CD4-positive, CD25-positive, alpha-beta regulatory T cell (primary cell): ENCODE results near the gene ZNF555. TPM values are rescaled to one million over a fixed set of nuclear protein-coding genes. Genes with fewer than 3 reads are reported as not detected.
"Not testable (repeated sequence)": the region's sequence is repeated elsewhere in the genome, so short reads cannot be mapped to it uniquely, and the experiment has no call there.

Experiments
- ATAC-seq, 2 donors: fragments of 150-1000 bp; cut with Tn5 transposase; one replicate each; pipeline ENCODE4 v1.10.0; 2021; ENCODE audit warnings: low read depth in 2 of 2, moderate number of reproducible peaks in 2 of 2, moderate library complexity in 1 of 2
- DNase-seq, 3 donors: peaks; one replicate each; pipeline versions ENCODE4 v3.0.0 to v3.0.0-alpha.2; 2012 to 2022; ENCODE audit warnings: mixed read lengths in 1 of 3
- H3K27ac ChIP-seq: one replicate; pipeline ENCODE4 v1.7.0; 2013; ENCODE audit warnings: mild to moderate bottlenecking, low read length; ENCODE audit not compliant: insufficient read depth, poor library complexity, severe bottlenecking
- H3K27me3 ChIP-seq: one replicate; pipeline ENCODE4 v1.7.0; 2013; ENCODE audit warnings: low read length; ENCODE audit not compliant: control insufficient read depth, insufficient read depth
- H3K36me3 ChIP-seq: one replicate; pipeline ENCODE4 v1.7.0; 2013; ENCODE audit warnings: mild to moderate bottlenecking, low read length, moderate library complexity; ENCODE audit not compliant: control insufficient read depth, insufficient read depth
- H3K4me1 ChIP-seq: 2 replicates; pipeline ENCODE4 v1.7.0; 2013; ENCODE audit warnings: mild to moderate bottlenecking, low read length; ENCODE audit not compliant: insufficient read depth, control insufficient read depth, poor library complexity, severe bottlenecking
- H3K4me3 ChIP-seq: one replicate; pipeline ENCODE4 v1.7.0; 2013; ENCODE audit warnings: low read depth, mild to moderate bottlenecking, low read length, moderate library complexity
- H3K9me3 ChIP-seq, 2 experiments: 1 replicate in 1 of 2; 2 replicates in 1 of 2; pipeline ENCODE4 v1.7.0; 2013; ENCODE audit warnings: low read length in 2 of 2, mild to moderate bottlenecking in 1 of 2, moderate library complexity in 1 of 2; ENCODE audit not compliant: control insufficient read depth in 2 of 2
- H3K27ac Mint-ChIP-seq, 3 donors: one replicate each; pipeline ENCODE4 v1.8.0; 2020 to 2022; ENCODE audit warnings: mild to moderate bottlenecking in 3 of 3, mixed read lengths in 3 of 3, moderate library complexity in 2 of 3
- H3K27me3 Mint-ChIP-seq: one replicate; pipeline ENCODE4 v1.8.0; 2022; ENCODE audit warnings: mild to moderate bottlenecking, mixed read lengths
- H3K36me3 Mint-ChIP-seq: one replicate; pipeline ENCODE4 v1.8.0; 2020; ENCODE audit warnings: mixed read lengths
- H3K4me1 Mint-ChIP-seq, 4 donors: one replicate each; pipeline ENCODE4 v1.8.0; 2020 to 2022; ENCODE audit warnings: mixed read lengths in 4 of 4, mild to moderate bottlenecking in 1 of 4
- H3K4me3 Mint-ChIP-seq, 4 donors: one replicate each; pipeline ENCODE4 v1.8.0; 2020 to 2022; ENCODE audit warnings: mild to moderate bottlenecking in 4 of 4, mixed read lengths in 4 of 4, moderate library complexity in 3 of 4
- H3K9me3 Mint-ChIP-seq, 7 donors: one replicate each; pipeline ENCODE4 v1.8.0; 2020 to 2022; ENCODE audit warnings: mixed read lengths in 7 of 7, mild to moderate bottlenecking in 3 of 7, moderate library complexity in 2 of 7
- polyA plus RNA-seq, 4 donors: library from polyadenylated mRNA; unstranded; fragments of 300-500 nt; fragmentation: Illumina TruSeq; gene quantifications; one replicate each; pipeline ENCODE4 v1.2.3, GENCODE V29; 2021
- total RNA-seq: library from RNA; stranded (reverse); gene quantifications from one replicate; pipeline ENCODE4 v1.2.3, GENCODE V29; 2022

ZNF555 gene
- total and polyA plus RNA-seq, 5 donors from 2014 or later, result 2.0 to 7.3 (median 6.9) TPM

GRCh38 chr19:2888731-2889224, 47.5 kb downstream of the ZNF555 start:
- peaks cover 0 to 9% (median 3%) of the 10 kb centered on the region in 4 donors for H3K4me1 Mint-ChIP-seq
- Histone ChIP-seq H3K4me1 (peaks cover 5% of the 10 kb centered on the region), H3K36me3 (no peaks in the 10 kb centered on the region), H3K27me3 (no peaks in the 10 kb centered on the region), H3K9me3 (no peaks in the 10 kb centered on the region), H3K4me3 (no peak overlapping the region), H3K27ac (peak overlapping the region; percentile 23)
- no peak overlapping the region for H3K27ac Mint-ChIP-seq
- H3K9me3 Mint-ChIP-seq, result no peaks in the 10 kb centered on the region
- H3K36me3 Mint-ChIP-seq, result no peaks in the 10 kb centered on the region
- peak overlapping the region in 3 of 4 donors; percentile 38 to 59 (median 49) for H3K4me3 Mint-ChIP-seq
- peaks cover 4% of the 10 kb centered on the region for H3K27me3 Mint-ChIP-seq
- ATAC-seq, result peak; percentile 44 to 45
- DNase-seq, result peak; percentile 50 to 59 (median 57)

GRCh38 chr19:2890531-2890930, 49.3 kb downstream of the ZNF555 start:
- H3K4me3 Mint-ChIP-seq, DNase-seq, ATAC-seq, H3K27ac Mint-ChIP-seq, H3K27me3 Mint-ChIP-seq, H3K36me3 ChIP-seq, H3K36me3 Mint-ChIP-seq, H3K9me3 Mint-ChIP-seq, H3K27me3 ChIP-seq, H3K4me1 Mint-ChIP-seq, H3K9me3 ChIP-seq, H3K4me1 ChIP-seq, H3K27ac ChIP-seq, H3K4me3 ChIP-seq: not testable (repeated sequence)

GRCh38 chr19:2896694-2897093, 55.4 kb downstream of the ZNF555 start:
- H3K36me3 Mint-ChIP-seq, result peaks cover 4% of the 10 kb centered on the region
- DNase-seq, result no peak
- no peaks in the 10 kb centered on the region for H3K36me3 ChIP-seq
- no peak for ATAC-seq
- no peak overlapping the region for H3K4me3 ChIP-seq
- H3K27me3 ChIP-seq, result no peaks in the 10 kb centered on the region
- H3K27ac ChIP-seq, result no peak overlapping the region
- H3K4me1 Mint-ChIP-seq, result peaks cover 0 to 10% (median 7%) of the 10 kb centered on the region in 4 donors
- H3K9me3 Mint-ChIP-seq, result peaks cover 0 to 19% (median 2%) of the 10 kb centered on the region in 7 donors
- H3K4me3 Mint-ChIP-seq, result no peak overlapping the region
- peaks cover 16% of the 10 kb centered on the region for H3K4me1 ChIP-seq
- H3K27me3 Mint-ChIP-seq, result peaks cover 11% of the 10 kb centered on the region
- no peak overlapping the region for H3K27ac Mint-ChIP-seq
- peaks cover 0 to 5% of the 10 kb centered on the region in 2 experiments for H3K9me3 ChIP-seq

GRCh38 chr19:2900296-2901252, 59.3 kb downstream of the ZNF555 start, which contains the start of gene ZNF57:
TSS of gene ZNF57 (plus strand) at chr19:2900928. CDS start at chr19:2901046, 118 bp downstream.
- Mint-ChIP-seq H3K36me3 (peaks cover 4% of the 10 kb centered on the region), H3K27ac (peak within 1 kb of the TSS; percentile 86 to 97 (median 89)), H3K4me3 (peak within 1 kb of the TSS; percentile 87 to 98 (median 96)), H3K9me3 (peaks cover 0 to 15% (median 2%) of the 10 kb centered on the region in 7 donors), H3K4me1 (peaks cover 5 to 29% (median 18%) of the 10 kb centered on the region in 4 donors), H3K27me3 (peaks cover 6% of the 10 kb centered on the region)
- peaks cover 0 to 5% of the 10 kb centered on the region in 2 experiments for H3K9me3 ChIP-seq
- peak within 1 kb of the TSS; percentile 29 for H3K27ac ChIP-seq
- ATAC-seq, result peak; percentile 97 to 98
- no peaks in the 10 kb centered on the region for H3K36me3 ChIP-seq
- peaks cover 22% of the 10 kb centered on the region for H3K4me1 ChIP-seq
- DNase-seq, result peak; percentile 96 to 99 (median 98)
- peak within 1 kb of the TSS; percentile 52 for H3K4me3 ChIP-seq
- H3K27me3 ChIP-seq, result no peaks in the 10 kb centered on the region

GRCh38 chr19:2902590-2903218, 61.4 kb downstream of the ZNF555 start:
- no peak overlapping the region for H3K27ac Mint-ChIP-seq
- H3K4me3 ChIP-seq, result no peak overlapping the region

GRCh38 chr19:2903326-2903725, 62.1 kb downstream of the ZNF555 start:
- H3K4me3 Mint-ChIP-seq, result peak overlapping the region in 1 of 4 donors; percentile 7
- not testable (repeated sequence) for H3K36me3 Mint-ChIP-seq, ATAC-seq, H3K27me3 Mint-ChIP-seq, H3K27ac Mint-ChIP-seq, H3K4me3 ChIP-seq, H3K9me3 Mint-ChIP-seq, H3K27ac ChIP-seq, H3K9me3 ChIP-seq, DNase-seq, H3K27me3 ChIP-seq, H3K36me3 ChIP-seq
- peaks cover 10 to 42% (median 25%) of the 10 kb centered on the region in 4 donors for H3K4me1 Mint-ChIP-seq
- peaks cover 22% of the 10 kb centered on the region for H3K4me1 ChIP-seq

More at GRCh38 chr19:2902590-2903218, 61.4 kb downstream of the ZNF555 start:
- H3K36me3 ChIP-seq, result no peaks in the 10 kb centered on the region
- peaks cover 22% of the 10 kb centered on the region for H3K4me1 ChIP-seq
- Mint-ChIP-seq H3K4me1 (peaks cover 10 to 38% (median 25%) of the 10 kb centered on the region in 4 donors), H3K9me3 (peaks cover 0 to under 1% (median 0%) of the 10 kb centered on the region in 7 donors), H3K36me3 (peaks cover 7% of the 10 kb centered on the region), H3K27me3 (peaks cover 3% of the 10 kb centered on the region), H3K4me3 (peak overlapping the region; percentile 15 to 96 (median 78))
- no peaks in the 10 kb centered on the region for H3K27me3 ChIP-seq
- DNase-seq (no peak), ATAC-seq (no peak)
- H3K9me3 ChIP-seq, result no peaks in the 10 kb centered on the region
- no peak overlapping the region for H3K27ac ChIP-seq

- no peak overlapping the region for H3K27ac ChIP-seq
- no peak for ATAC-seq
- no peaks in the 10 kb centered on the region for H3K9me3 ChIP-seq
Observed at GRCh38 chr19:2905918-2906519, 64.7 kb downstream of the ZNF555 start.

More at GRCh38 chr19:2905918-2906519, 64.7 kb downstream of the ZNF555 start:
- Histone ChIP-seq H3K4me1 (peaks cover 13% of the 10 kb centered on the region), H3K27me3 (no peaks in the 10 kb centered on the region), H3K4me3 (no peak overlapping the region), H3K36me3 (no peaks in the 10 kb centered on the region)
- H3K27me3 Mint-ChIP-seq, result no peaks in the 10 kb centered on the region
- peaks cover 7% of the 10 kb centered on the region for H3K36me3 Mint-ChIP-seq
- no peak overlapping the region for H3K4me3 Mint-ChIP-seq
- DNase-seq, result no peak
- H3K27ac Mint-ChIP-seq, result peak overlapping the region in 1 of 3 donors; percentile 74
- peaks cover 15 to 44% (median 25%) of the 10 kb centered on the region in 4 donors for H3K4me1 Mint-ChIP-seq
- H3K9me3 Mint-ChIP-seq, result peaks cover 0 to 3% (median 0%) of the 10 kb centered on the region in 7 donors
